Fibroblast of peridontal ligament (primary cell): Measurements from ENCODE around the gene UNCX.
"Not testable (repeated sequence)": the region's sequence is repeated elsewhere in the genome, so short reads cannot be mapped to it uniquely, and the experiment has no call there.

ENCODE experiments used
- DNase-seq: peaks from one replicate; pipeline ENCODE4 v3.0.0-alpha.2; 2010; ENCODE audit errors: extremely low read depth

UNCX gene

DNA sequence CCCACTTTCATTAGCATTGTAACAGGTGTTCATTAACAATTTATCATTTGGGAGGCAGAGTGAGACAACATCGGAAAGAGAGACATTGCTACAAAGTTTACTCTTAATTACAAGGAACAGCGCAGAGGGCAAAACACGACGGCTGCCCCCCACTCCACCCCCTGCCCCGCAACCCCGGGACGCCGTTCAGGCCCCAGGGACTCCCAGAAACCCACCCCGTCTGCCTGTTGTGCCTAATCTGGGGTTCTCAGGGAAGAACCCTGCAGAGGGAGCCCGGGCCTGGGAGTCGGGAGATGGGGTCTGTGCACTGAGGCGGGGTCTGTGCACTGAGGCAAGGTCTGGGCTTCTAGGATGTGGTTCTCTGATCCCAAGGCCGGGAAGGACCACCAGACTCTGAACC lies 25.2 kb downstream of the UNCX start:
- DNase-seq: no peak

DNA sequence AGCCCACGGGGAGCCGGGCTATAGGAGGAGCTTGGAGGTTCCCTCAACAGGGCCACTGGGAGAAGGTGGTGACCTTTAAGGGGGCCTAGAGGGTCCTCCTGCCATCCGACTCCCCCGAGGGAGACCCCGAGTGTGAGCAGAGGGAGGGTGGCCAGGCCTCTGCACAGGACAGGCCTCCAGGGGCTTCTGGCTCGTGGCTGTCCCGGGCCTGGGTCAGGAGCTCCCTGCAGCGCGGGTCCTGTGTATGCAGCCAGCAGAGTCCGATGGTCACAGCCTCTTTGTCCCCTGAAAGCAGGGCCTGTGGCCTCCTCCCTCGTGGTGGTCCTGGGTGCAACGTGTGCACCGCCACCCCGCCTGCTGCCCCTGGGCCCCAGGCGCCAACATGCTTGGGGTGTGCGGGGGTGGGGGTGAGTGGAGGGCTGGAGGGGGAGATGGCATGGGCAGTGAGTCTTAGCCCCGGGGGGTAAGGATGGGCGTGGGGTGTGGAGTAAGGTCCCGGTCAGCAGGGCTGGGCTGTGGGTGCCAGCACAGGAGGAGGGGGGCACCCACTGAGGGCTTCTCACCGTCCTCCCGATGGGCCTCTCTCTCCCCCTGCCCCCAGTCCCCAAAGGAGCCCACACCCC lies 27.1 kb downstream of the UNCX start:
- no peak for DNase-seq

DNA sequence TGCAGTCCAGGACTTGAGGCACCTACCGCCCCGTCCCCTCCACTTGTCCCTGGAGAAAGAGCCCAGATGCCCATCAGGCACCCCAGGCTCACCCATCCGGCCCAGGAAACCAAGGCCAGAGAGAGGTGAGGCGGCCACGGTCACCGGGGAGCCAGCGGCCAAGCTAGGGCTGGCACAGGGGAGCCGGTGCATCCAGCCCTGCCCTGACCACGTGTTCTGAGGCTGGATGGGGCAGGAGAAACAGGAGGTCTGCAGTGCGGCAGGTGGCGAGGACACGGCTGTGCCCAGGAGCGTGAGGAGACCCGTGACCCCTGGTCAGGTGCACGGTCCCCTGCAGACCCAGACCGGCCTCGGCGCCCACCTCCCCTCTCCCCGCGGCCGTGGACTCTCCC lies 27.6 kb downstream of the UNCX start:
- no peak for DNase-seq

DNA sequence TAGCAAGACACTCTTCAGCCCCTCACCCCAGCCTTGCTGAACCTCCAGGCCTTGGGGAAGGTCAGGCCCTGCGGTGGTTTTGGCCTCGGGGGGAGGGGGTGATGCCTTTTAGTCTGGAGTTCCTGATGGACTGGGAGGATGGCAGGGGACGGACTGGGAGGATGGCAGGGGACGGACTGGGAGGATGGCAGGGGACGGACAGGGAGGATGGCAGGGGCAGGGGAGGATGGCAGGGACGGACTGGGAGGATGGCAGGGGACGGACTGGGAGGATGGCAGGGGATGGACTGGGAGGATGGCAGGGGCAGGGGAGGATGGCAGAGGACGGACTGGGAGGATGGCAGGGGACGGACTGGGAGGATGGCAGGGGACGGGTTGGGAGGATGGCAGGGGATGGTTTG lies 28.4 kb downstream of the UNCX start:
- not testable (repeated sequence) for DNase-seq

DNA sequence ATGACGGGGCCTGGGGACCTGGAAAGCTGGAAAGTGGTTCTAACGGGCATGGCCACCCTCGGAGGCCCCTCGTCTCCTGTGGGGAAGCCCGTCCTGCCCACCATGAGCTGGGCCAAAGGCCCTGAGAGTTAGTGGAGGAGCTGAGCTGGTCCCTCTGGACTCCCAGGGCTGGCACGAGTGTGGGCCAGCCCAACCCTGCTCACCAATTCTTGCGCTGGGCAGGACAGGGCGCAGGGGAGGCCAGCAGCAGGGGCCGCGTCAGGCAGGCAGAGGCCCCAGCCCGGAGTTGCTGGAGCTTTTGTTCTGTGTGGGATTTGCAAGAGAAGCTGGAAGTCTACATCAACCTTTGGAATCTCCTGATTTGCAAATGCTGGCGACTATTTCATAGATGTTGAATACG lies 29.8 kb downstream of the UNCX start:
- DNase-seq: no peak

DNA sequence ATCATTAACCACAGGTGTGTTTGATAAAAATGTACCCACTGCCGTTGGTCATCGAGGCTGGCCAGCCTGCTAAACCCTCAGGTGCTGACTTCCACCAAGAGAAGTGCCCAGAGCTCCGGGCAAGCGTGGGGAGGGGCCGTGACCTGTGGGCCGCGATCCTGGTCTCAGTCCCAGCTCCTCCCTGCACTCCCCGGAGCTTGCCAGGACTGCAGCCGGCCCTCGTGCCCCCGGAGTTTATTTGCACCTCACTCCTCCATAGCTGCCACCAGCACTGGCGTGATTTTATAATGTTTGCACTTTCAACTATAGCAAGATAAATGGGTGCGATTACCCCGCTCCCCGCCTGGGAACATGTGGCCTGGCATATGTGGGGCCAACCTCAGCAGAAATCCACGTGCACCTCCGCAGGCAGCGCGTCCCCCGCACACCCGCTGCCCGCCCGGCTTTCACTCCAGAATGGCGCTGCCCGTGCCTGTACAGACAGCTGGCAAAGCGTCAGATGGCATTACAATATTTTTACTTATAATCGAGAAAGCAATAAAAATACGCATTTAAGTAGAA lies 30.8 kb downstream of the UNCX start:
- DNase-seq: no peak

DNA sequence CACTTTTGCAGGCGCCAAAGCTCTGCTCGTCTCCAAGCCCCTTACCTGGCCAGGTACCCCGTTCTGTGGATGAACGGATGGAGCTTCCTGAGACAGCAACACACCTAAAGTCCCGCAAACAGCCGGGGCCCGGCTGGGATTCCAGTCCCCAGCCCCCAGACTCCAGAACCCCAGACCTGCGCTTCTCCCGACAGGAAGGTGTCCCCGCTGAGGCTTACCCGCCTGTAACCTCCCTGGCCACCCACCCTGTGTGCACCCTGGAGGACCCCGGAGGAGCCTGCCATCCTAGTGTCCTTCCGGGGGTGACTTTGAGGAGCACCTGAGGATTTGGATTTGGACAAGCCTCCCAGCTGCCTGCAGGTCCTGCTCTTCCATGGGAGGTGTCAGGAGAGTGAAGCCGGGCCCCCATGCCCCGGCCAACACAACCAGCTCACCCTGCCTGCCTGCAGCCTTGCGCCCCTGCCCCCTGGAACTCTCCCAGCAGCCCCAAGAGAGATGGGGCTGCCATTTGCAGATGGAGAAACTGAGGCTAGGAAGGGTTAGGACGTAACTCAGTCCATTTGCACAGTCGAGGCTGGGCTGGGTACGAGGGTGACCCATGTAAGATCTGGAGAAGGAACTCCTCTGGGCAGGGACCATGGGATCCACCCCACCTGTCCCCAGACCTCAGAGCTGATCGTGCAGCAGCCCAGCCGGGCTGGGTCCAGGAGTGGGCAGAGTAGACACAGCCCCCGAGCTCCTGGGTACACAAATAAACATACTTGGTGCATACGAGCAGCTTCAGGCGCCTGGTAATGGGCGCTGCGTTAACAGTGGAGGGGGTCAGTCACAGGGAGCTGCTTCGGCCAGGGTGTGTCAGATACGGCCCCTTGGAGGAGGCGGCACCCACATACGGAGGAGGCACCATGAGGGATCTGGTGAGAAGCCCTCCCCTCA lies 31.9 kb downstream of the UNCX start:
- DNase-seq: no peak

DNA sequence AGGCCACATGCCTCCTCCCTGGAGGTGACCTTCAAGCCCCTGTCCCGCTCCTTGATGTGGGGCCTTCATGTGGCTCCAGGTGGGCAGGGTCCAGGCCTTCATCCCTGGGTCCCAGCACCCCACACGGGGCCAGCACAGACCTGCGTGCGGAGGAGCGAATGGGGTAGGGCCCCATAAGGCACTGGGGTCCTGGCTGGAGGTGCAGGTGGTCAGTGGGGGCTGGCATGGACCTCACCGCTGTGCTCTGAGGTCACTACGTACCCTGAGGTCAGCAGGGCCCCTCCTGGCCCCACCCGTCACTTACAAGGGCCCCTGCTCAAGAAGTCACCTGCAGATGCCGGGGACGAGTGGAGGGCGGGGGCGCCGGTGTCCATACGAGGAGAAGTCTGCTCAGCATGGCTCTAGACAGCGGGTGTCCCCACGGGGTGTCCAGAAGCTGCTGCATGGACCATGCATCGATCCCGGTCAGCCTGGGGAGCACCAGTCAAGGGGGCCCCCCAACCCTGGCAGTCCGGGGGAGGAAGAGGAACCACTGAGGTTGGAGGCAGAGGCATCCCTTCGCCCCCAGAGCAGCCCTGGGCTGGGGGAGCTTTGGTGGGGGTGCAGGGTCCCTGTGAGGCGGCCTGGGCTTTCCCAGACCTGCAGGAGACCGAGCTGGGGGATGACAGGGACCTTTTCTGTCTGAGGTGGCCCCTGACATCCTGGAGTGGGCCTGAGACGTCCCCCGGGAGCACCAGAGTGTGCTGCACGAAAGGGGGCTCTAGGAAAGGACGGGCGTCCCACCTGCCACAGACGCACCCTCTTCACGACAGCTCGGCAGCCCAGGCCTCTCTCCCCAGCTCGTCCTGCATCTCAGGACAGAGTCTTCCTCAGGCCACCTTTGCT lies 34.6 kb downstream of the UNCX start:
- no peak for DNase-seq

DNA sequence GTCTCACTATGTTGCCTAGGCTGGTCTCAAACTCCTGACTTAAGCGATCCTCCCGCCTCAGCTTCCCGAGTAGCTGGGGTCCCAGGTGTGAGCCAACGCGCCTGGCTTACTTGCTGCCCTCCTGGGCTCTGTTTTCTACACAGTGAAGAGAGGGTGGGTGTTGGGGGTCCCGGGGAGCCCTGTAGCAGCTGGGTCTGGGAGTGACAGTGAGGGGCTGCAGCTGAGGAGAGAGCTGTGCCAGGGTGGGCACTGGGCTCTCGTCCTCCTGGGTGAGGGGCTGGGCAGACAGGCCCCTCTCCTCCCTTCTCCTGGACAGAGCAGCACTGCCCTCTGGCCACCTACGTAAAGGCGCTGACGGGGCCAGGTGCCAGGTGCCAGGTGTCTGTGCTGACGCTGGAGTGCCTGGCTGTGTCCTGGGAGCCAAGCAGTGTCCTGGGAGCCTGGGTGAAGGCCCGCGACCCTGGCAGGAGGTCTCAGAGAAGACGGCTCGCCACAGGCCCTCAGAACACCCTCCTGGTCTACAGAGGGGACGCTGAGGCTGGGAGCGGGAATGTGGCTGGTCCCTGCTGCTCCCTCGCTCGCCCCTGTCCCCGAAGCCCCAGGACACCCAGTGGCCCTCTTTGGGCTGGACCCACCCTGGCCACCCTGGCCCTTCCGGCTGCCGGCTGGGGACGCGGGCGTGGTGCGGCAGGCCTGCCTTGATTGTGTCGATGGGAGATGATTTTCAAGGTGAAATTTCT lies 35.6 kb downstream of the UNCX start:
- no peak for DNase-seq

DNA sequence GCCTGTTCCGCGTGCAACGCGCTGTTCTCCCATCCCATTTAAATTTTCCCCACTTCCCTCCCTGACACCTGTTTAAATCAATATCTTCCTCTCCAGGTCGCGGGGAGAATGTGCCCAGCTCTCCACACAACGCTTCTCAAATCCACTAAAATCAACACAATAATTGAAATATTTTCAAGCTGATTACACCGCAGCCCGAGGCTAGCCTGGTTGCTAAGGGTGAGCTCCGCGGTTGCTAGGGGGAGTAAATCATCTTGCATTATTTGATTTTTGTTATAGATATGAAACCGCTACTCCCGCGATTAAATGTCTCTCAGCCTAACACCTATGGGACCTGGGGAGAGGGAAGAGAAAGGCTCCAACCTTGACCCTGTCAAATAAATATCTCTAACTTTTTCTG lies 36.2 kb downstream of the UNCX start:
- no peak for DNase-seq

DNA sequence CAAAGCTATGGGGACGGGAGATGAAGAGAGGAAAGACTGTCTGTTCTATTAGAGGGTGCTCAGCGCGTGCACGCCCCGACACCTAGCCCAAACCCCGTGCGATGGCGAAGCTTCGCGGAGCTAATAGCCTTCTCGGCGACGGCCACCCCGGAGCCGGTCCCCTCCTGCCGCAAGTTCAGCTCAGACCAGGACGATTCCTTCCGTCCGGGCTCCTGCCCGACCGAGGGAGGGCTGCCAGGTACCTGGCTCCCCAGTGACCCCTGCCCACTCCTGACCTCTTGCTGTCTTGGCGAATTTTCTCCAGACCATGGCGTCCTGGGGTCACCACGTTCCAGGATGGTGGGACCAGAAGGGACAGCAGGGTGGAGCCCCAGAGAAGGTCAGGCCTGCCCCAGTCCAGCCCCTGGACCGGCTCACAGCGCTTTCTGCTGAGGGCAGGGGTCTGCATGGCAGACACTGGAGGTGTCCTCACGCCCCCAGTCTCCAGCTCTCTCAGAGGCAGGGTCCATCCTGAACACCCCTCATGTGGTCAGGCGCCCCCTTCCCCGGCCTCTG lies 36.7 kb downstream of the UNCX start:
- no peak for DNase-seq

DNA sequence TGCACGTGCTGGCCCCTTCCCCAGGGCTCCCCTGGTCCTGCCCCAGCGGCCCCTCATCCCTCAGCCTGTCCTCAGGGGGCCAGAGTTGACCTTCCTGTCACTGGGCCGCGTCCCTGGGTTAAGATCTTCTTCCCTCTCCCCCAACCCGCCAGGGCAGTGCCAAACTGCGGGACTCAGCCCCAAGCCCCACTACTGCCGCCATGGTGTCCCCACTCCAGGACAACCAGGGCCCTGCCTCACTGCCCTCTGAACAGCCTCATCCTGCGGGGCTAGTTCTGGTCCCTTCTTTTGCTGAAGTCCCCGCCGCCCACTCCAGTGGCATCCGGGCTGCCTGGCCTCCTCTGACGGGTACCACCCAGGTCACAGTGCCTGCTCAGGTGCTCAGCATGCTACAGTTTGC lies 37.5 kb downstream of the UNCX start:
- DNase-seq: no peak

DNA sequence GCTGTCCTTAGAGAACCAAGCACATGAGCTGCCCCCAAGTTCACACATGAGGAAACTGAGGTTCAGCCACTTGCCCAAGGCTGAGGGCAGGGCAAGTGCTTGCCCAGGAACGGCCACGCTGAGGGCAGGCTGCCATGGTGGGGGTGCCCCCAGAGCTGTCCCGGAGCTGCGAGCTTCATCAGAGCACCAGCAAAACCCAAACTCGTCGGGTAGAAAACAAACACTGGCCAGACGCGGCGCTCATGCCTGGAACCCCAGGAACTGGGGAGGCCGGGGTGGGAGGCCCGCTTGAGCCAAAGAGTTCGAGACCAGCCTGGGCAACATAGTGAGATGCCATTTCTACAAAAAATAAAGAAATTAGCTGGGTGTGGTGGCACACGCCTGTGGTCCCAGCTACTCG lies 38.4 kb downstream of the UNCX start:
- no peak for DNase-seq

DNA sequence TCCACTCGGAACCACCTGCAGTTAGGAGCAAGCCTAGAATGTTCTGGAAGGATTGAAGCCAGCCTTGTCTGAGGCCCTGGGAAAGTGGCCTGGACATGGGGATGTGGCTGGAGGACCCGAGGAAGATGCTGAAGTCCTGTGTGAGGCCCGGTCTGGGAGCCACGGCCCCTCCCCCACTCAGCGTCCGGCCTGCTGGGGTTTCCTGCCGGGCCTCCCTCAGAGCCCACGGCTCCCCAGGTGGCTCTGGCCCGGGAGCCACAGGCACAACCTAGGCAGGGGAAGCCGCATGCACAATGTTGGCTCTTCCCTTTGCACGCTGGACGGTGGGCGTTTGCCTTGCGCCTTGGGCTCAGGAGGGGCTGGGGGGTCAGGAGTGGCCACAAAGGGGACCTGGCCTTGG lies 39.0 kb downstream of the UNCX start:
- DNase-seq: no peak

DNA sequence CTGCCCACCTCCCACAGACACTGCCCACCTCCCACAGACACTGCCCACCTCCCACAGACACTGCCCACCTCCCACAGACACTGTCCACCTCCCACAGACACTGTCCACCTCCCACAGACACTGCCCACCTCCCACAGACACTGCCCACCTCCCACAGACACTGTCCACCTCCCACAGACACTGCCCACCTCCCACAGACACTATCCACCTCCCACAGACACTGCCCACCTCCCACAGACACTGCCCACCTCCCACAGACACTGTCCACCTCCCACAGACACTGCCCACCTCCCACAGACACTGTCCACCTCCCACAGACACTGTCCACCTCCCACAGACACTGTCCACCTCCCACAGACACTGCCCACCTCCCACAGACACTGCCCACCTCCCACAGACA lies 39.5 kb downstream of the UNCX start:
- DNase-seq: not testable (repeated sequence)

DNA sequence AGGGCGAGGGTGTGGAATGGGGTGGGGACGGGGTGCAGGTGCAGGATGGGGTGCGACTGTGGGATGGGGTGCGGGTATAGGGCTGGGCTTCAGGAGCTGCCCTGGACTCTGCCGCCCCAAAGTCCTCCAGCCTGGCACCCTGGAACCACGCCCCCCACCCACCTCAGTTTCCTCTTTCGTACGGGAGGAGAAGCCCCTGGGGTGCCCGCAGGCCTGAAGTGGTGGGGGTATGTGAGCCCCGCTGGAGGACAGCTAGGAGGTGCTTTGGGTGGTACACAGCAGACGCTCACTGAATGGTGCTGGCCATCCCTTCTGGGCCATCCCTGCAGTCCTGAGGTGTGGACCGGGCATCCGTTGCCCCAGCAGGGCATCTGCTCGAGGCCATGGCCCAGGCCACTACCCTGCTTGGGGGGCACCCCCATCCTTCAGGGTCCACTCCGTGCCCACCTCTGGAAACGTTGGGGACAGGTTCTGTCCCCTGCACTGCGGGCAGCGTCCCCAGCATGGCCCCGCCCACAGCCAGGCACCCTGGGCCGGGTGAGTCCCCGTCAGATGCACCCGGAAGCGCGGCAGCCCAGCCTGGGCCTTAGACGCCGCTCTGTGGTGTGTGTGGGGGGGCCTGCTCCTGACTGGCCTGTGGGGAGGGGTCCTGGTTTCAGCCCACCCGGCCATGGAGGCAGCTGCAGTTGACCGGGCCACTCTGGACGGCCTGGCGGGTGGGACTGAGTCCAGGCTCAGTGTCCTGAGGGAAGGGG lies 41.6 kb downstream of the UNCX start:
- no peak for DNase-seq

DNA sequence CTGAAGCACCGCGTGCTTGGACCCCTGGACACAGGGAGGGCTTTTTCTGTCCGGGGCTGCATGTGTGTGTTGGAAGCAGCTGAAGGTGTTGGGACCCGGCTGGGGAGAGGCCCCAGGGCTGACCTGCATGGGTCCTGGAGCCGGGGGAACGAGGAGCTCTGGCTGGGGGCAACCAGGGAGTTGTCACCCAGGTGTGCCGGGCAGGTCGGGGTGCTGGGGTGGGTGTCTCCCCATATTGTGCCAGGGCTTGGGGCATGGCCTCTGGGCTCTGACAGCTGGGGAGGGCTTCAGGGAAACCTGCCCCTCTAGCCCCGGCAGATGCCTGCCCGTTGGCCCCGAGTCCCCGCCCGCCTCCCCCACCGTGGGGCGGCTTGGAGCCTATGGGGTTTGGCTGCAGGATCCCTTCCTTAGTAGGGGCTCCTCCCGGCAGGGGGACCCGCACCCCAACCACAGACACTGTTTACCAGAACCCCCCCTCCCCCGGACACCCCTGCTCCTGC lies 42.3 kb downstream of the UNCX start:
- no peak for DNase-seq

DNA sequence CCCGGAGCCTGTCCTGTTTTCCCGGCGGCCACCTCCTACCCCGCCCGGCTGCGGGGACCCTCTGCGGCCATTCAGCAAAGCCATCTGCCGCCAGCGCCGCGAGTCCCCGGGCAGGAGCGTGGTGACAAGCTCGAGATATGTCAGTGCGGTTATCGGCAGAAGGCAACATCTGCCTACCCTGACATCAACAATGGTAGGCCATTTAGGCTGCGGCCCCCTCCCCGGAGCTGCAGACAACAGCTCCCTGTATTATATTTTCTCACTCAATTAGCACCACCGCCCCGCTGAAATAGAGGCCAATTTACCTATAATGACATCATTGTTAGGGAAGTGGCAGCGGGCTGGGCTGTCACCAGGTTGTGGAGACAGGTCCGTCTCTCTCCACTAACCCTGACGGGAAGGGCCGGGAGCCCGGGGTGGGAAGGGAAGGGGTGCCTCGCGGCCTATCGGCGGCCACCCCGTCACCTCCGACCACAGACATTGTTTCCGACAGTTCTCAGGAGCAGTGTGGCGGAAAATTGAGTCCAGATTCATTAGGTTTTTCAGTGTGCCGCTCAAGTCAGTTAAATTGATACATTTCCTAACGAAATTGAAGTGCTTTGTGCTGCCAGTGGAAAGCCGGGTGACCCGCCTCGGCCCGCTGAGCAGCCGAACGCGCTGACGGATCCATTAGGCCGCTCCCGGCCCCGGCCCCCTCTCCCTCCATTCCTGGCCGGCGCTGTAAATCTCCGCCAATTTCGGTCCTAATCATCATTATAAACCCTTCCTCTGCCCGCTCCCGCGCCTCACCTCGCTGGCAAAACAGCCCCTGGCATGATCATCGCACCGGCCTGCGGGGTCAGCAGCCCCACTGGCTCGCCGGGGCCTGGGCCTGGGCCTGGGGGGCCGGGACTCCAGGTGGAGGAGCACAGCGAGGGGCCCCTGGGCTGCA lies 43.0 kb downstream of the UNCX start:
- no peak for DNase-seq

DNA sequence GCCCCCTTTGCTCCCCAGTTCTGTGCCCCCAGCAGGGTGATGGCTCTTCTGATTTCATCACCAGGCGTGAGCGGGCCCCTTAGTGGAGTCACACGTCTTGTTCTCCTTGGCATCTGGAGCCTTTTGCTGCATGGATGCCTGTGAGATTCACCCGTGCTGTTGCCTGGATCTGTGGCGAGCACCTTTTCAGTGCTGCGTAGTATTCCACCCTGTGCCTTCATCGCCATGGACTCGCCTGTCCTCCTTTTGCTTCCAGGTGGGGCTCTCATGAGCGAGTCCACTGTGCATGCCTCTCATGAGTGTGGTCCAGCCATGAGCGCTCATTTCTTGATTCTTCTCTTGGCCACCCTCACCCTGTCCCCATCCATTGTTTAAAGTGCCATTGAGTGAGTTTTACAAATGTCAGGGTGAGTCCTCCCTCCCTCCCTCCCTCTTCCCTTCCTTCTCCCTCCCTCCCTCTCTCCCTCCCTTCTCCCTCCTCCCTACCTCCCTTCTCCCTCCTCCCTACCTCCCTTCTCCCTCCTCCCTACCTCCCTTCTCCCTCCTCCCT lies 44.0 kb downstream of the UNCX start:
- no peak for DNase-seq
